GM12891 (cell line): ENCODE data around the gene PI4KA.

Experiments used
- POLR2A ChIP-seq: IDR thresholded peaks from 2 replicates; pipeline ENCODE4 v1.6.1; 2011; ENCODE audit warnings: low read depth, low read length, control low read depth
- POLR2AphosphoS5 ChIP-seq: IDR thresholded peaks from 2 replicates; pipeline ENCODE4 v1.6.1; 2011; ENCODE audit warnings: low read depth, low read length, control low read depth

- TF ChIP-seq POLR2AphosphoS5 (no peak), POLR2A (no peak)
Measured at GRCh38 chr22:20844055-20845037, 14.3 kb downstream of the PI4KA start.
